K562 (cell line): ENCODE data around the gene TBL1XR1. TPM values are rescaled to one million over a fixed set of nuclear protein-coding genes. Genes with fewer than 3 reads are reported as not detected.

ENCODE experiments used
- ATAC-seq: fragments of 200-7000 bp; cut with Tn5 transposase; 3 replicates; pipeline ENCODE4 v1.9.1; 2020; ENCODE audit warnings: moderate library complexity
- BruUV-seq: library from RNA; stranded (reverse); fragments of 400-500 nt; replicated peaks from 2 replicates; lab custom pipeline; 2021; lab: Mats Ljungman, UMichigan
- CTCF ChIA-PET: fragments of 300-600 bp; formaldehyde crosslinking; extraction: SDS; loops from one replicate; lab custom pipeline; 2021; ENCODE audit warnings: low intra/inter-chr PET ratio; lab: Yijun Ruan, JAX
- POLR2A ChIA-PET: fragments of 300-600, 350-650 bp; sonication (Branson Sonifier 250); formaldehyde crosslinking; extraction: SDS; loops from one replicate; lab custom pipeline; 2021; ENCODE audit warnings: antibody characterized with exemption, inconsistent platforms; lab: Yijun Ruan, JAX
- DNase-seq, 4 experiments: peaks; one replicate each; pipeline versions ENCODE4 v3.0.0 to v3.0.0-alpha.2; 2011 to 2018; ENCODE audit warnings: low spot score in 3 of 4, mixed read lengths in 3 of 4; ENCODE audit errors: extremely low read depth in 1 of 4
- FAIRE-seq: peaks from 2 replicates; lab custom pipeline; 2011; peaks lifted over from hg19 to GRCh38; lab: Jason Lieb, UNC
- H2AFZ ChIP-seq: 2 replicates; pipeline ENCODE4 v1.6.0; 2011; ENCODE audit warnings: low read depth, low read length, control low read depth, inconsistent platforms
- H3K27ac ChIP-seq: fragments of 200-600 bp; 3 replicates; pipeline ENCODE4 v1.8.0; 2011; ENCODE audit warnings: low read depth, mild to moderate bottlenecking, control low read depth, inconsistent platforms, low read length, moderate library complexity, mixed read lengths; ENCODE audit errors: extremely low read depth
- H3K27me3 ChIP-seq, 2 experiments: fragments of 300-600 bp in 1 of 2; 2 replicates in 1 of 2; 3 replicates in 1 of 2; pipeline versions ENCODE4 v1.6.0 to v1.8.0; 2011; ENCODE audit warnings: inconsistent platforms in 2 of 2, low read length in 2 of 2, mild to moderate bottlenecking in 1 of 2, mixed read lengths in 1 of 2, moderate library complexity in 1 of 2; ENCODE audit not compliant: control insufficient read depth in 2 of 2, insufficient read depth in 2 of 2
- H3K36me3 ChIP-seq: fragments of 300-600 bp; 3 replicates; pipeline ENCODE4 v1.8.0; 2011; ENCODE audit warnings: mild to moderate bottlenecking, low read length, inconsistent platforms; ENCODE audit not compliant: control insufficient read depth, insufficient read depth
- H3K4me1 ChIP-seq, 2 experiments: fragments of 200-600 bp in 1 of 2; replicated peaks in 1 of 2; 2 replicates in 1 of 2; 3 replicates in 1 of 2; pipeline versions ENCODE4 v1.5.1 to v1.8.0; 2011; ENCODE audit warnings: inconsistent platforms in 2 of 2, low read length in 2 of 2, mild to moderate bottlenecking in 1 of 2, mixed read lengths in 1 of 2, moderate library complexity in 1 of 2; ENCODE audit not compliant: control insufficient read depth in 2 of 2, insufficient read depth in 2 of 2
- H3K4me2 ChIP-seq: 2 replicates; pipeline ENCODE4 v1.6.1; 2011; ENCODE audit warnings: low read length, control low read depth, inconsistent platforms, mixed read lengths; ENCODE audit not compliant: insufficient read depth
- H3K4me3 ChIP-seq: fragments of 200-600 bp; sonication (generic), shearing (Covaris generic); 2 replicates; pipeline ENCODE4 v1.5.1; 2016; ENCODE audit warnings: control low read depth, inconsistent platforms
- H3K79me2 ChIP-seq: fragments of 200-600 bp; 3 replicates; pipeline ENCODE4 v1.8.0; 2011; ENCODE audit warnings: low read length, inconsistent platforms; ENCODE audit not compliant: control insufficient read depth, insufficient read depth
- H3K9ac ChIP-seq, 2 experiments: 2 replicates each; pipeline versions ENCODE4 v1.6.0 to v1.6.1; 2011; ENCODE audit warnings: low read depth in 2 of 2, low read length in 2 of 2, control low read depth in 1 of 2, inconsistent platforms in 1 of 2, mild to moderate bottlenecking in 1 of 2, mixed read lengths in 1 of 2; ENCODE audit not compliant: insufficient read depth in 1 of 2
- H3K9me1 ChIP-seq: one replicate; pipeline ENCODE4 v1.6.0; 2011; ENCODE audit warnings: inconsistent platforms, mild to moderate bottlenecking, low read length, moderate library complexity; ENCODE audit not compliant: control insufficient read depth, insufficient read depth
- H3K9me3 ChIP-seq: replicated peaks from 2 replicates; pipeline ENCODE4 v1.5.1; 2011; ENCODE audit warnings: low read depth, low read length, inconsistent platforms; ENCODE audit not compliant: control insufficient read depth, insufficient read depth
- H4K20me1 ChIP-seq: replicated peaks from 2 replicates; pipeline ENCODE4 v1.6.1; 2011; ENCODE audit warnings: low read length, inconsistent platforms, mixed read lengths; ENCODE audit not compliant: control insufficient read depth, insufficient read depth
- ATF3 ChIP-seq, 2 experiments: fragments of 450-650 bp in 1 of 2; sonication (generic) in 1 of 2; formaldehyde crosslinking in 1 of 2; IDR thresholded peaks in 1 of 2; conservative IDR thresholded peaks in 1 of 2; 2 replicates each; pipeline versions ENCODE4 v1.6.1 to v1.8.1; 2016 to 2023; ENCODE audit warnings: mild to moderate bottlenecking in 2 of 2, moderate library complexity in 2 of 2, inconsistent platforms in 1 of 2, missing genetic modification reagents in 1 of 2
- CREB1 ChIP-seq, 2 experiments: sonication (generic) in 1 of 2; formaldehyde crosslinking in 1 of 2; IDR thresholded peaks; 2 replicates each; pipeline versions ENCODE4 v1.6.1 to v1.8.0; 2012 to 2022; ENCODE audit warnings: inconsistent platforms in 1 of 2, mild to moderate bottlenecking in 1 of 2, missing genetic modification reagents in 1 of 2, moderate library complexity in 1 of 2
- GABPA ChIP-seq: fragments of 200-800 bp; sonication (Bioruptor generic); conservative IDR thresholded peaks from 2 replicates; pipeline ENCODE4 v1.6.1; 2016; ENCODE audit warnings: low read depth, missing genetic modification characterization, missing compliant biosample characterization
- KLF6 ChIP-seq: fragments of 250-450 bp; sonication (Bioruptor Pico); IDR thresholded peaks from 2 replicates; pipeline ENCODE4 v1.4.0; 2020; ENCODE audit warnings: mild to moderate bottlenecking, moderate library complexity, borderline replicate concordance
- NFE2 ChIP-seq: IDR thresholded peaks from 2 replicates; pipeline ENCODE4 v1.6.1; 2014; ENCODE audit warnings: antibody characterized with exemption, low read depth
- TCFL5 ChIP-seq: fragments of 250-450 bp; sonication (Bioruptor Pico); conservative IDR thresholded peaks from 2 replicates; pipeline ENCODE4 v1.6.1; 2021; ENCODE audit warnings: mild to moderate bottlenecking, moderate library complexity, matching md5 sums
- ZNF23 ChIP-seq: fragments of 250-450 bp; sonication (Bioruptor Pico); IDR thresholded peaks from 2 replicates; pipeline ENCODE4 v1.4.0; 2020; ENCODE audit warnings: mild to moderate bottlenecking
- WGBS: fragments of 100-300 bp; shearing (Covaris generic); methylation state at CpG from one replicate; pipeline ENCODE4 v1.1.6; 2016; ENCODE audit warnings: low coverage, mixed read lengths; ENCODE audit not compliant: insufficient coverage; ENCODE audit errors: missing lambda C conversion rate; 5-methylcytosine and 5-hydroxymethylcytosine counted together
- in situ Hi-C: fragments of 300-500 bp; cut with MboI; formaldehyde crosslinking; loops from 4 replicates; pipeline ENCODE4 v1.15.0; 2018; ENCODE audit warnings: inconsistent platforms, mixed read lengths
- intact Hi-C: fragments of 100-400 bp; cut with micrococcal nuclease; formaldehyde crosslinking; loops from 2 replicates; pipeline ENCODE4 v1.14.2; 2022
- polyA plus RNA-seq, 8 experiments: library from polyadenylated mRNA; depleted of rRNA in 4 of 8; stranded (reverse) in 5 of 8; unstranded in 3 of 8; fragments of >200 nt; fragmentation: Nextera tagmentation in 2 of 8; fragmentation: Illumina TruSeq in 1 of 8; extraction: Ambion mirVana in 2 of 8; extraction: Trizol in 1 of 8; gene quantifications; 2 replicates each; pipeline versions ENCODE4 v1.2.1 to v1.2.3, GENCODE V29; 2011 to 2014; ENCODE audit warnings: inconsistent platforms in 1 of 8, missing spikeins in 1 of 8
- total RNA-seq, 7 experiments: library from RNA; depleted of rRNA in 6 of 7; stranded (reverse); fragments of >200 nt in 6 of 7; fragmentation: Illumina TruSeq in 2 of 7; extraction: Trizol in 2 of 7; gene quantifications; 2 replicates each; pipeline versions ENCODE4 v1.2.1 to v1.2.3, GENCODE V29; 2011 to 2021; ENCODE audit warnings: low replicate concordance in 1 of 7

TBL1XR1 gene
- total and polyA plus RNA-seq, 9 of the 15 experiments (the other 6 are each of a cell fraction or from before 2014, with no cell fraction given) = 19.6 to 171 (median 83.3) TPM

- Histone ChIP-seq H2AFZ (no peak overlapping the region), H3K27ac (0 out of 3 replicates have a peak overlapping the region, but pooled peaks have one; percentile 18), H3K79me2 (peaks cover 100% of the 10 kb centered on the region), H3K27me3 (no peaks in the 10 kb centered on the region), H4K20me1 (peaks cover 16% of the 10 kb centered on the region; the same call in 1 of the 2 replicates), H3K36me3 (0 out of 3 replicates have a peak, but pooled peaks cover 5% of the 10 kb centered on the region), H3K4me3 (no peak overlapping the region), H3K9ac (no peak overlapping the region), H3K4me2 (no peak overlapping the region), H3K4me1 (peaks cover 0 to 11% of the 10 kb centered on the region in 2 experiments; a peak in 3 of 5 replicates), H3K9me3 (no peaks in the 10 kb centered on the region), H3K9me1 (no peaks in the 10 kb centered on the region)
- BruUV-seq = no TSS peak
- TF ChIP-seq TCFL5 (CRISPR knock-in tag) (no peak), NFE2 (0 out of 2 replicates have a peak, but pooled peaks have one; percentile 39), CREB1 (IDR thresholded peaks at IDR 0.05) (no peak), CREB1 (CRISPR knock-in tag; IDR thresholded peaks at IDR 0.05) (no peak), KLF6 (no peak), GABPA (tag) (no peak), ZNF23 (CRISPR knock-in tag) (no peak), ATF3 (IDR thresholded peaks at IDR 0.05) (peak; percentile 41; the same call in 1 of the 2 replicates), ATF3 (CRISPR knock-in tag; conservative IDR thresholded peaks at IDR 0.05) (no peak)
- intact Hi-C loops (no loop called here), in situ Hi-C loops (no loop called here)
- POLR2A ChIA-PET = no interaction called here
- FAIRE-seq (no peak), ATAC-seq (peak; percentile 60), DNase-seq (no peak)
- 37% methylated on average over 4 of the region's 4 CpGs for WGBS
- CTCF ChIA-PET = no interaction called here
Observed at GRCh38 chr3:177122183-177122856, 75.0 kb downstream of the TBL1XR1 start.
